ENCODE data around the gene GALNT12.

DNA sequence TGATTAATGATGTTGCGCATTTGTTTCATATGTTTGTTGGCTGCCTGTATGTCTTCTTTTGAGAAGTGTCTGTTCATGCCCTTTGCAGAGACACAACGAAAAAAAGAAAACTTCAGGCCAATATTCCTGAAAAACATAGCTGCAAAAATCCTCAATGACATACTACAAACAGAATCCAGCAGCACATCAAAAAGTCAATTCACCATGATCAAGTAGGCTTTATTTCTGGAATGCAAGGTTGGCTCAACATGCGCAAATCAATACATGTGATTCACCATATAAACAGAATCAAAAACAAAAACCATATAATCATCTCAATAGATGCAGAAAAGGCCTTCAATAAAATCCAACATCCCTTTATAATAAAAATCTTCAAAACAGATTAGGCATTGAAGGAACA, 9.2 kb upstream of the GALNT12 start:
- no peak for TF ChIP-seq POLR2A (IDR thresholded peaks at IDR 0.05; ENCODE audit: low read length)
- no peak for TF ChIP-seq GATA1 (IDR thresholded peaks at IDR 0.05; ENCODE audit: low read depth, low read length)
